Measurements from ENCODE around the gene S100Z.
"Not testable (repeated sequence)": the region's sequence is repeated elsewhere in the genome, so short reads cannot be mapped to it uniquely, and the experiment has no call there.

The S100Z gene

GRCh38 chr5:76831110-76831452 is 18.7 kb upstream of the S100Z start:
- DNase-seq: no peak

GRCh38 chr5:76836181-76836580 is 13.6 kb upstream of the S100Z start:
- no peak for DNase-seq

- DNase-seq: no peak
Measured at GRCh38 chr5:76836585-76836984, 13.2 kb upstream of the S100Z start.

- DNase-seq: no peak
Measured at GRCh38 chr5:76838481-76839261, 11.1 kb upstream of the S100Z start.

- DNase-seq: no peak
Measured at GRCh38 chr5:76841361-76841760, 8.5 kb upstream of the S100Z start.

- no peak for DNase-seq
Measured at GRCh38 chr5:76845890-76846289, 3.9 kb upstream of the S100Z start.

- DNase-seq: no peak
Measured at GRCh38 chr5:76850543-76851145, 830 bp downstream of the S100Z start.

- DNase-seq: no peak
Measured at GRCh38 chr5:76851728-76852369, 2.0 kb downstream of the S100Z start.

GRCh38 chr5:76852772-76853171 is 3.0 kb downstream of the S100Z start:
- DNase-seq: no peak

GRCh38 chr5:76853741-76854140 is 3.9 kb downstream of the S100Z start:
- not testable (repeated sequence) for DNase-seq

GRCh38 chr5:76854644-76855043 is 4.8 kb downstream of the S100Z start:
- DNase-seq: no peak

- DNase-seq: not testable (repeated sequence)
Measured at GRCh38 chr5:76855501-76855900, 5.7 kb downstream of the S100Z start.

- no peak for DNase-seq
Measured at GRCh38 chr5:76855961-76856360, 6.1 kb downstream of the S100Z start.

GRCh38 chr5:76856800-76857199 is 7.0 kb downstream of the S100Z start:
- DNase-seq: not testable (repeated sequence)

GRCh38 chr5:76859591-76860247 is 9.9 kb downstream of the S100Z start:
- DNase-seq: no peak

GRCh38 chr5:76861612-76862011 is 11.8 kb downstream of the S100Z start:
- no peak for DNase-seq

GRCh38 chr5:76863001-76863400 is 13.2 kb downstream of the S100Z start:
- no peak for DNase-seq

- DNase-seq: no peak
Measured at GRCh38 chr5:76866503-76866902, 16.7 kb downstream of the S100Z start.

GRCh38 chr5:76867038-76867437 is 17.2 kb downstream of the S100Z start:
- DNase-seq: no peak

GRCh38 chr5:76867827-76868693 is 18.2 kb downstream of the S100Z start:
- peak; percentile 56 for DNase-seq

- no peak for DNase-seq
Measured at GRCh38 chr5:76870046-76870445, 20.2 kb downstream of the S100Z start.

- DNase-seq: peak; percentile 82
Measured at GRCh38 chr5:76874088-76874581, 24.3 kb downstream of the S100Z start.
